Right atrium auricular region (tissue), 2 donors: Measurements from ENCODE around the gene PLD1. TPM values are rescaled to one million over a fixed set of nuclear protein-coding genes. Genes with fewer than 3 reads are reported as not detected.
A peak's percentile ranks its signal among the peaks of the same experiment; 100 is the strongest.

Experiments
- DNase-seq: peaks from one replicate; pipeline ENCODE4 v3.0.0-alpha.2; 2019; ENCODE audit warnings: low spot score
- H3K27ac ChIP-seq, 2 donors: fragments of 200-600 bp; sonication (generic); 1 replicate in 1 of 2; 2 replicates in 1 of 2; pipeline ENCODE4 v1.5.1; 2016 to 2019
- H3K27me3 ChIP-seq, 2 donors: fragments of 200-600 bp; sonication (generic); one replicate each; pipeline versions ENCODE4 v1.5.1 to v1.6.0; 2017 to 2019
- H3K36me3 ChIP-seq: fragments of 200-600 bp; sonication (generic); one replicate; pipeline ENCODE4 v1.5.1; 2016
- H3K4me1 ChIP-seq, 2 donors: fragments of 200-600 bp; sonication (generic); one replicate each; pipeline versions ENCODE4 v1.5.1 to v1.6.0; 2017 to 2019
- H3K4me3 ChIP-seq, 2 donors: fragments of 200-600 bp; sonication (generic); 1 replicate in 1 of 2; 2 replicates in 1 of 2; pipeline ENCODE4 v1.5.1; 2017 to 2019; ENCODE audit warnings: mild to moderate bottlenecking in 1 of 2, moderate library complexity in 1 of 2
- H3K9me3 ChIP-seq, 2 donors: fragments of 200-600 bp; sonication (generic); one replicate each; pipeline ENCODE4 v1.5.1; 2019
- total RNA-seq, 2 donors: library from RNA; depleted of rRNA; stranded (reverse); fragments of >200 nt; gene quantifications; one replicate each; pipeline ENCODE4 v1.1.0, GENCODE V29; 2016
- TF ChIP-seq, protein P1 (sequence below), 2 donors: fragments of 200-600 bp; sonication (generic); IDR thresholded peaks; one replicate each; pipeline ENCODE4 v1.5.1; 2019; ENCODE audit warnings: antibody characterized with exemption in 2 of 2

The PLD1 gene
- total RNA-seq, 2 donors from 2014 or later = 64.5 to 111 TPM

DNA sequence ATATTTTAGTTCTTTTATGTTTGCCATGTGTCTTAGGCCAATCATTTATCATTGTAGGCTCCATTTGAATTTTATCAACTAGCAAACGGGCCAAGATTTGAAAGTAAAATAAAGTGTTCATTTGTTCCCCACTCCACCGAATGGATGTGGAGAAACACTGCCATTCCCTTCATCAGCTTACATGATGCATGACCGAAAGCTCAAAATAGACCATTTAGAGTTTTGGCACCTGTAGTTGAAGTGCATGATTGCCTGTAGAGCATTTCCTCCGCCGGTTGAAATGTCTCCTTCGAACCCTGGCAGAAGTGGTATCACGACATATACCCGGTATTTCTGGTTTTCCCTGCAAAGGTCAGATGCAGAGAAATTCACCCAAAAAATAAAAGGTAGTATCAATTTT, 165.6 kb downstream of the PLD1 start:
- Histone ChIP-seq H3K4me3 (no peak overlapping the region), H3K9me3 (no peaks in the 10 kb centered on the region), H3K27me3 (no peaks in the 10 kb centered on the region), H3K27ac (peak overlapping the region; percentile 55 to 77), H3K4me1 (peaks cover 0 to 33% of the 10 kb centered on the region in 2 donors), H3K36me3 (peaks cover 5% of the 10 kb centered on the region)
- TF ChIP-seq, protein P1, sequence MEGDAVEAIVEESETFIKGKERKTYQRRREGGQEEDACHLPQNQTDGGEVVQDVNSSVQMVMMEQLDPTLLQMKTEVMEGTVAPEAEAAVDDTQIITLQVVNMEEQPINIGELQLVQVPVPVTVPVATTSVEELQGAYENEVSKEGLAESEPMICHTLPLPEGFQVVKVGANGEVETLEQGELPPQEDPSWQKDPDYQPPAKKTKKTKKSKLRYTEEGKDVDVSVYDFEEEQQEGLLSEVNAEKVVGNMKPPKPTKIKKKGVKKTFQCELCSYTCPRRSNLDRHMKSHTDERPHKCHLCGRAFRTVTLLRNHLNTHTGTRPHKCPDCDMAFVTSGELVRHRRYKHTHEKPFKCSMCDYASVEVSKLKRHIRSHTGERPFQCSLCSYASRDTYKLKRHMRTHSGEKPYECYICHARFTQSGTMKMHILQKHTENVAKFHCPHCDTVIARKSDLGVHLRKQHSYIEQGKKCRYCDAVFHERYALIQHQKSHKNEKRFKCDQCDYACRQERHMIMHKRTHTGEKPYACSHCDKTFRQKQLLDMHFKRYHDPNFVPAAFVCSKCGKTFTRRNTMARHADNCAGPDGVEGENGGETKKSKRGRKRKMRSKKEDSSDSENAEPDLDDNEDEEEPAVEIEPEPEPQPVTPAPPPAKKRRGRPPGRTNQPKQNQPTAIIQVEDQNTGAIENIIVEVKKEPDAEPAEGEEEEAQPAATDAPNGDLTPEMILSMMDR (IDR thresholded peaks at IDR 0.05) = no peak
- DNase-seq = no peak

DNA sequence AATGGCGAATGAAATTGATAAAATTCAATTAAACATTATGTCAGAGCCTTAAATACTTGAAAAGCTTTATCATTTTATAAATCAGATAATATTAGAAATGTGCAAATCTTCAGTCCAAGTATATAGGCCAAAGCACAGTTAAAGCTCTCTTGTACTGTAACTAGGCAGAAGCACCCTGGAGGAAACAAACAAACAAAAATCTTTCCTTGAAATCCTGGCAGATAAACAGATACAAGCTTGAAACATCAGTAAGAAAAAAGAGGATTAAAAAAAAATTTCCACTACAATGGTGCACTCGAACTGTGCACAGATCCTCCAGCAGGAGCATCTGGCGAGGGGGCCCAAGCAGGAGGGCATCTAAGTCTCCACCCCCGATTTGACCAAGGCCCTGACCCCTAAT, 166.6 kb downstream of the PLD1 start:
- peaks cover 8% of the 10 kb centered on the region for H3K36me3 ChIP-seq
- no peak for DNase-seq
- H3K27ac ChIP-seq = peak overlapping the region; percentile 55 to 77
- peaks cover 0 to 26% of the 10 kb centered on the region in 2 donors for H3K4me1 ChIP-seq
- H3K9me3 ChIP-seq = no peaks in the 10 kb centered on the region
- TF ChIP-seq, protein P1 (IDR thresholded peaks at IDR 0.05) = no peak
- H3K27me3 ChIP-seq = no peaks in the 10 kb centered on the region
- no peak overlapping the region for H3K4me3 ChIP-seq

DNA sequence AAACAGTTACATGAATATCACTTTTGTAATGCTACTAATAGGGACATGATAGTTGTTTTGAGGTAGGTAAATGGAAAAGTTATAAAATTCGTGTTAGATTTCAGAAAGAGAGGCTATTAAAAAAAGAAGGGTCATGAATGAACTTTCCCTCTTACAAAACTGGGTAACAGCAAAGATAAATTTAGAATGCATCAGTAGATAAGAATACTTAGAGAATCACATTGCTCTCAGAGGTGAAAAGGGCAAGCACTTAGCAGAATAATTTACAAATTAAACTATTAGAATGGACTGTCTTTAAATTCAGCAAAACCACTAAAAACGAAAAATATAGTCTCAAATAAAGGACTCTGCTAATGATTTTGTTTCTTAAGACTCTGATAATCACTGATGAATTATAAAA, 167.2 kb downstream of the PLD1 start:
- Histone ChIP-seq H3K4me3 (no peak overlapping the region), H3K27ac (peak overlapping the region; percentile 55 to 77), H3K27me3 (no peaks in the 10 kb centered on the region), H3K9me3 (no peaks in the 10 kb centered on the region), H3K36me3 (peaks cover 13% of the 10 kb centered on the region), H3K4me1 (peaks cover 0 to 26% of the 10 kb centered on the region in 2 donors)
- no peak for DNase-seq
- TF ChIP-seq, protein P1 (IDR thresholded peaks at IDR 0.05) = no peak

DNA sequence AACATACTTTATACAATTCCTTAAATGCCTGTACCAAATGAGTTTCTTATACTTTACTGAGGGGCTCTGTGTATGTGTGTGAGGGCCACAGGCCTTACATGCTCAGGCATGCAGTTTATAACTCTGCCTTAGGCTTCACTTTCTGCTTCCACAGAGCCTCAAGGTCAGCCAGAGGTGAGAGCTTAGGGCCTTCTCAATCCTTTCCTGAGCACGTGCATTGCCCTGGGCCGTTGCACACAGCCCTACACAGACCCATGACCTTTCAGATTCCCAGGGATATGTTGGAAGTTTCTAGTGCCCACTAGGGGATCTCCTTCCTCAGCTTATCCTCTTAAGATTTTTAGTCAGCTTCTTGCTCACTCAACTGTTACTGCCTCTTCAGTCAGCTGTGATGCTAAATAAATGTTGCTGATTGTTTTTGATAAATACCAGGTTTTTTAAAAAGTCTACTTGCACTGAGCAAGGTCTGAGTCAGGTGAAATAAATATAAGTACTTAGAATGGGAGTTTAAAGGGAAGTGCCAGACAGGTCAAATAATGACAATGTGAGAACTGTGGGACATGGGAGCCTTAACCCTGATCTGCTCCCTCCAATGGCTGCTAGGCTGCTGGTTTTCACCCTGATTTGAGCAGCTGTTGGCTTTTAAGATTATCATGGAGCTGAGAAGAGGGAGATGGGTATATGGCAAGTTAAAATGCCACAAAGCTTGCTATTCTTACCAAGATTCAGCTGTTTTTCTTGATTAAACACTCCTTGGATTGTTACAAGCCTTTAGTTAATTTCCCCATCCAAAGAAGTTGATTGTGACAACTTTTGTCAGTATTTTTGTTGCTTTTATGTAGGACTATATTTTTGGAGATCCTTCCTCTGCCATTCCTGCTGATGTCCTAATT, 169.5 kb downstream of the PLD1 start:
- Histone ChIP-seq H3K27ac (peak overlapping the region in 1 of 2 donors; percentile 77), H3K4me1 (peaks cover 0 to 16% of the 10 kb centered on the region in 2 donors), H3K27me3 (no peaks in the 10 kb centered on the region), H3K4me3 (no peak overlapping the region), H3K9me3 (no peaks in the 10 kb centered on the region), H3K36me3 (peaks cover 23% of the 10 kb centered on the region)
- TF ChIP-seq, protein P1 (IDR thresholded peaks at IDR 0.05) = peak in 1 of 2 donors; percentile 28
- no peak for DNase-seq

DNA sequence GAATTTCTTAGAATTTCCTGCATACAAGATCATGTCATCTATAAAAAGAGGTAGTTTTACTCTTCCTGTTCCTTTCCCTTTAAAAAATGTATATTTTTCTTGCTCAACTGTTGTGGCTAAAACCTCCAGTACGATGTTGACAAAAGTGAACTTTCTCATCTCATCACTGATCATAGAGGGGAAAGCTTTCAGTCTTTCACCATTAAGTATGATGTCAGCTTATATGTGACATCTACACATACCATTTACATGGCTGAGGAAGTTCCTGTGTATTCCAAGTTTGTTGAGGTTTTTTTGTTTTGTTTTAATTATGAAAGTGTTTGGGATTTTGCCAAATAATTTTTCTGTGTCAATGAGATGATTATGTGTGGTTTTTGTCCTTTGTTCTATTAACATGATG, 173.6 kb downstream of the PLD1 start:
- Histone ChIP-seq H3K9me3 (no peaks in the 10 kb centered on the region), H3K4me1 (peaks cover 0 to 10% of the 10 kb centered on the region in 2 donors), H3K36me3 (peaks cover 19% of the 10 kb centered on the region), H3K27ac (no peak overlapping the region), H3K27me3 (no peaks in the 10 kb centered on the region), H3K4me3 (no peak overlapping the region)
- TF ChIP-seq, protein P1 (IDR thresholded peaks at IDR 0.05) = no peak
- no peak for DNase-seq
